Skin of body (tissue), 2 donors: ENCODE results near the gene EXOC3L2. TPM values are rescaled to one million over a fixed set of nuclear protein-coding genes. Genes with fewer than 3 reads are reported as not detected.
"Not testable (repeated sequence)": the region's sequence is repeated elsewhere in the genome, so short reads cannot be mapped to it uniquely, and the experiment has no call there.

ENCODE experiments used
- DNase-seq: peaks from one replicate; lab custom pipeline; 2025; lab: John Stamatoyannopoulos, UW
- total RNA-seq: library from RNA; depleted of rRNA; stranded (reverse); fragments of >200 nt; gene quantifications from one replicate; pipeline ENCODE4 v1.2.3, GENCODE V29; 2014

EXOC3L2 gene
- total RNA-seq, 1 donor from 2014 or later: 0.89 TPM

- no peak for DNase-seq
Observed at GRCh38 chr19:45256836-45257235, 11.6 kb upstream of the EXOC3L2 start.

- DNase-seq: no peak
Observed at GRCh38 chr19:45255611-45256157, 10.5 kb upstream of the EXOC3L2 start.

DNA sequence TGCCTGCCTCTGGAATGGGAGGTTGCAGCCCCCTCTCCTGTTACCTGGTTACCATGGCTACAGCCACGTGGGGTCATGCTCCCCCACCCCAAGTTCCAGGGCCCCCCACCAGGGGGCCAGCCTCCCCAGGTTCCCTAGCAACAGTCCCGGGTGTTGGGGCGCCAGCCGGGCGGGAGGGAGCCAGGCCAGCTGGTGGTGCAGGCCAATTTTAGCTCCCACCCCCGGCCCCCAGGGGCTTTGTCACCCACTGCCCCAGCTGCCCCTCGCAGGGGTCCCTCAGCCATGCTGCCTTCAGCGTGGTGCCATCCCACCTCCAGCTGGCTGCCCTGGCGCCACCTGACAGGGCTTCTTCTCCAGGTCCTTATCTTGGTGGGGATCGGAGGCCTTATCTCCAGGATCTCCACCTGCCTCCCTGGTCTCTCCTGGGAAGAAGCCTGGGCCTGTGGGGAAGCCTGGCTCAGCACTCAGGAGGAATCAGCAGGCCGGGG is 8.9 kb upstream of the EXOC3L2 start:
- no peak for DNase-seq

- no peak for DNase-seq
Observed at GRCh38 chr19:45253396-45254027, 8.3 kb upstream of the EXOC3L2 start.

DNA sequence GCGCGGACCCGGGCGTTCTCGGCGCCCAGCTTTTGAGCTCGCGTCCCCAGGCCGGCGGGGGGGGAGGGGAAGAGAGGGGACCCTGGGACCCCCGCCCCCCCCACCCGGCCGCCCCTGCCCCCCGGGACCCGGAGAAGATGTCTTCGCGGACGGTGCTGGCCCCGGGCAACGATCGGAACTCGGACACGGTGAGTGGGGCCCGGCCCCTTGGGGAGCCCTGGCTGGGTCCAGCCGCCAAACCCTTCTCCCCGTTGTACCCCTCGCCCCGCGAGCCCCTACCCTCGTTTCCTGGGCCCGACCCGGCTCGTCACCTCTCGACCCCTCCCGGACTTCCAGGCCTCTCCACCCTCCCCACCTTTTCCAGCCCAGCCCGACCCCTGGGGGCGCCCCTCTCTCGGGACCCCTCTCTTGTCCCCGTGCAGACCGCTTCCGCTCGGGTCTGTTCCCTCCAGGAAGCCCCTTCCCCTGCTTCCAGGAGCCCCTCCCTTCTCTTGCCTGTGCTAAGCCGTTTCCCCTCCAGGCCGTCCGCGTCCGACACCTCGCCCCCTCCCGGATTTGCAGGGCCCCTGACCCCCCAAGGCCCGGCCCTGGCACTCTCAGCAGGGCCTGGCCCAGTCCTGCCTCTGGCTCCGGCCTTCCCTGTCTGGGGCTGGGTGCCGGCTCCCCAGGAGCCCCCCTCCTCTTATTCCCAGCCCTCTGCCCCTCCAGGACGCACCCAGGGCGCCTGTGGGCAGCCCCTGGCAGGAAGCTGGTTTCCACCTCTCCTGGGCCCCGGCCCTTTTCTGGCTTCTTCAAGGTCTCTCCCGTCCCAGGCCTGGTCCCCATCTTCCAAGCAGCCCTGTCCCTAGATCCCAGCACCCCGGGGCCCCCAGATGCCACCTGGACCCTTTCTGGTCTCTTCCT is 6.5 kb upstream of the EXOC3L2 start:
- no peak for DNase-seq

DNA sequence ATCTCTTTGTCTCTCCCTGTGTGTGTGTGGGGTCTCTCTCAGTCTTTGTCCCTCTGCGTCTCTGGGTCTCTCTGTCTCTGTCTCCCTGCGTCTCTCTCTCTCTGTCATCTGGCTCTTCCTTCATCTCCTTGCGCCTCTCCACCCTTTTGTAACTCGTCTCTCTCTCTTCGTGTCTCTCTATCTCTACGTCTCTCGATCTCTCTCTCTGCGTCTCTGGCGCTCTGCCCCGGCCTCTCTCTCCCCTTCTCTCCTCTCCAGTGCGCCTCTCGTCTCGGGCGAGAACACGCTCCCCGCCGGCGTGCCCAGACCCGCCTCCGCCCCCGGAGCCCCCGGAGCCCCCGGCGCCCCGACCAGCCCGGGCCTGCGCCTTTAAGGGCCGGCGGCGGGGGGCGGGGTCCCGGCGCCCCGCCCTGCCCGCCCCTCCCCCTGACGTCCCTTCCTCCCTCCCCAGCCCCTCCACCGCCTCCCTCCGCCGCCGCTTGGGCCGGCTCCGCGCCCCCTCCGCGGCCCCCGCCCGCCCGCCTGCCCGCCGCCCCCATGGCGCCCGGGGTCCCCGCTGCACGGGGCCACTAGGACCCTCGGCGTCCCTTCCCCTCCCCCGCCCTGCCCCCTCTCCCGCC is 5.7 kb upstream of the EXOC3L2 start, which contains the start of gene MARK4:
Gene MARK4 (plus strand): TSS at position 440 of the 620 bp plus-strand sequence. CDS start 318 bp downstream, outside the sequence.
- DNase-seq: peak; percentile 52

DNA sequence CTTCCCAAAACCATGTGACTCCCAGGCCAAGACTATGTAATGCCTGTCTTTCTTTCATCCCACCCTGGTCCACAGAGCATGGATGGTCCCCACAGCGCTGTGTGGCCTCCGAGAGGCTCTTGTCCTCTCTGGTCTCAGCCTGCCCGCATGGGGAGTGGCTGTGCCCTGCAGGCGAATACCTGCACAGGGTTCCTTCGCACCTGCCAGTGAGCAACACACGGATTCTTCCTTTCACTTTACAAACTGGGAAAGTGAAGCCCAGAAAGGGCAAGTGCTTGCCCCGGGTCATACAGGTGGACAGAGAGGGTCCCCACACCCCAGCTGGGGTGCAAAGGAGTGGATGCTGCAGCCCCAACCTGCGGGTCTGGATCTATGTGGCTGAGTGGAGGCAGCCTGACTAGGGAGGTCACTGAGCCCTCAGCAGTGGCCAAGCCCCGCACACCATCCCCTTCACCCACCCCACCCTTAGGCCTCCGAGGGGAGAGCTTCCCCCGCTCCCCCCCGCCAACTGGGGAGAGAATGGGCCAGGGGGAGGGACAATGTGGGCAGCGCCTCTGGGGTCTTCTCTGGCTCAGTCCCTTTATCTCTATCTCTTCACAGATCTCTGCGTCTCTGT is 5.1 kb upstream of the EXOC3L2 start:
- DNase-seq: no peak

DNA sequence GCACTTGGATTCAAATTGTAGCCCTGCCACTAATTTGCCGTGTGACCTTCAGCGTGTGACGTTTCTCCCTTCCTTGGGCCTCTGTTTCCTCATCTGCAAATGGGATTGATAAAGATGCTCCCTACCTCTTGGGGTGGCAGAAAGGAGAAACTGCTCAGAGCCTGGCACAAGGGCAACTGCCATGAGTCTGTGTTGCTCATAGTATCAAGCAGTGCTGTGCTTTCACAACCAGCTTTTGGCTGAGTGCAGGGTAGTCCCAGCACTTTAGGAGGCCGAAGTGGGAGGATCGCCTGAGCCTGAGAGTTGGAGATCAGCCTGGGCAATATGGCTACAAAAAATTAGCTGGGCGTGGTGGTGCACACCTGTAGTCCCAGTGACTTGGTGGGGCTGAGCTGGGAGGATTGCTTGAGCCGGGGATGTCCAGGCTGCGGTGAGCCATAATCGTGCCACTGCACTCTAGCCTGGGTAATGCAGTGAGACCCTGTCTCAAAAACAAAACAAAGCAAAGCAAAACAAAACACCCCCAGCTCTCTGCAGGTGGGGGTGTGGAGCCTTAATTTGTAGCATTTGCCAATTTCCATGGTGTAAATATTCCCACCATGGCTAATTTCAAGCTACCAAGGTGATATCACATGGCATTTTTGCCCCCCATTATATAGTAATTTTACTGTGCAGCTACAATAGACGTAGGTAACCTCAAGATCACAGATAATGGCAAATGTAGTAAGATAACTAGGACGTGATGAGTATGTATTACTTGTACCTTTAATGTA is 4.2 kb upstream of the EXOC3L2 start:
- DNase-seq: no peak

- DNase-seq: no peak
Observed at GRCh38 chr19:45247136-45247535, 1.9 kb upstream of the EXOC3L2 start.

DNA sequence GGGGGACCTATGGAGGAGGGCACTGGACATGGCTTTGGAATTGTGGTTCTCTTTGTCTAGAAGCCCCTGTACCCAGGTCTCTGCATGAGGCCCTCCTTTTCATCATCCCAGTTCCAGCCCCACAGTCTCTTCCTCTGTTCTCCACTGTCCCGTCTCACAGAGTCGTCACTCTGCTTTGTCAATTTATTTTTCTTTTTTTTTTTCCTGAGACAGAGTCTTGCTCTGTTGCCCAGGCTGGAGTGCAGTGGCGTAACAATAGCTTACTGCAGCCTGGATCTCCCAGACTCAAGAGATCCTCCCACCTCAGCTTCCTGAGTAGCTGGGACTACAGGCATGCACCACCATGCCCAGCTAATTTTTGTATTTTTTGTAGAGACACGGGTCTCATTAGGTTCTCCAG is 619 bp upstream of the EXOC3L2 start:
- no peak for DNase-seq

GRCh38 chr19:45244133-45244794 is 943 bp downstream of the EXOC3L2 start:
- no peak for DNase-seq

GRCh38 chr19:45243144-45243732 is 2.0 kb downstream of the EXOC3L2 start:
- no peak for DNase-seq

GRCh38 chr19:45238556-45238955 is 6.7 kb downstream of the EXOC3L2 start:
- no peak for DNase-seq

GRCh38 chr19:45235485-45235884 is 9.7 kb downstream of the EXOC3L2 start:
- no peak for DNase-seq

DNA sequence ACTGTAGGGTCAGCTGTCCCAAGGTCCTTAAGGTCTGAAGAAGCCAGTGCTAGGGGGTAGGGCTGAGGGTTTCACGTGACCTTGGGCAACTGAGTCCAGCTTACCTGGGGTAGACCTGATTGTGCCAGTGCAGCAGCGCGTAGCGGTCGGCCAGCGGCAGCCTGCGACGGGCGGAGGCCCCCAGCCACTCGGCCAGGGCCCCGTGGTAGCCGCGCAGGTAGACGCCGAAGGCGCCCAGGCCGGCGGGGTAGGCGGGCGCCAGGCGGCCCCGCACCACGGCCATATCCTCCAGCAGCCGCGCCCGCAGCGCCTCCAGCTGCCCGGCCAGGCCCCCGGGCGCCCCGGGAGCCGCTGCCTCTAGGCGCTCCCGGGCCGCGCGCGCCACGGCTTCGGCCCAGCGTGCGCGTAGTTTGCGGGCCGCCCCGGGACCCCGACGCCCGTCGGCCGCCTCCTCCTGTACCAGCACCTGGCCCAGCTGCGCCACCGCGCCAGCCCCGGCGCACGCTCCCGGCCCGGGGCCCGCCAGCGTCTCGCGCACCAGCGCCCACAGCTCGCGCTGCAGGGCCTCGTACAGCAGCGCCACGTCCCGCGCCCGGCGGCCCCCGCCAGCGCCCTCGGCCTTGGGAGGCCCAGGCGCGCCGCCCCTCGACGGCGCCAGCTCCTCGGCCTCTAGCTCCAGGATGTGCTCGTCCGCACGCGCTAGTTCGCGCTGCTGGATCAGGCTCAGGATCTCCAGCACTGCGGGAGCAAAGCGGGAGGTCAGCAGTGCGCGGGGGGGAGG is 10.9 kb downstream of the EXOC3L2 start:
- DNase-seq: no peak

- DNase-seq: no peak
Observed at GRCh38 chr19:45231891-45232290, 13.3 kb downstream of the EXOC3L2 start.

GRCh38 chr19:45229056-45229455 is 16.2 kb downstream of the EXOC3L2 start:
- not testable (repeated sequence) for DNase-seq

- DNase-seq: no peak
Observed at GRCh38 chr19:45224645-45225044, 20.6 kb downstream of the EXOC3L2 start.

GRCh38 chr19:45223879-45224278 is 21.3 kb downstream of the EXOC3L2 start:
- DNase-seq: no peak
